ENCODE data around the gene SF3A1.

Gene SF3A1

GRCh38 chr22:30386608-30386959 is 29.9 kb upstream of the SF3A1 start:
- no peak for DNase-seq

DNA sequence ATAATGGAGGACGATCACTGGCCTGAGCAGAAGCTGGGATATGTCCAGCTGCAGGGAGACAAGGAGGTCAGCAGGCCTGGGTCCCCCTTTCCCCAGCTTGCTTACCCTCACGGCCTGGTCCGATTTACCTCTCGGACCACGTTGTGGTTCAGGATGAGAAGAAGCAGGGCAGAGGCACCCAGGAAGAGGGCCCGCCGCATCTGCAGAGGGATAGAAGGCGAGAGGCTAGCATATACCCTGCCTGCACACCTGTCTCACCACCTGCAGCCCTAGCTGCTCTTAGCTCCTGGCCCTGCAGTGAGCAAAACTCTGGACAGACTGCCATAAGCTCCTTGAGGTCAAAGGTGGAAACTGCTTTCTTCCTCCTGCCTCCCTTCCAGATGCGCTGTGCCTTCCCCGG is 29.2 kb upstream of the SF3A1 start:
- no peak for DNase-seq

DNA sequence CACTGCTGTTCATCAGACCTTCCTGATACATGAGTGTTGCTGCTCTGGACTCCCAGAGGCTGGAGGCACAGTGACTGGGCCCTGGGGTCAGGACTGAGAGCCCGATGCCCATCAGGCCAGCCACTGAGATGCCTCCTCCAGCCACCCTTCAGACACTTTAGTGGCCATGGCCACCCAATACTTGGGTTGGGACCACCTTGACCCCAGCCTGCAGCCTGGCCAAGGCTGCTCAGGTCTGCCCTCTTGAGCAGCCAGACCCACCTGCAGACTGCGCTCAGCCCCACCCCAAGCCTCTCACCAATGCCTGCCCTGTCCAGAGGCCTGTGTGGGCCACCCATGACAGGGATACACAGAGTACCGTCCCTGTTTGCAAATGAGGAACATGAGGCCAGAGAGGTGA is 26.4 kb upstream of the SF3A1 start:
- no peak for DNase-seq

- DNase-seq: no peak
These were observed 25.6 kb upstream of the SF3A1 start for GRCh38 chr22:30382340-30382739.

GRCh38 chr22:30381264-30381663 is 24.6 kb upstream of the SF3A1 start:
- no peak for DNase-seq

- no peak for DNase-seq
These were observed 23.3 kb upstream of the SF3A1 start for GRCh38 chr22:30380011-30380410.

DNA sequence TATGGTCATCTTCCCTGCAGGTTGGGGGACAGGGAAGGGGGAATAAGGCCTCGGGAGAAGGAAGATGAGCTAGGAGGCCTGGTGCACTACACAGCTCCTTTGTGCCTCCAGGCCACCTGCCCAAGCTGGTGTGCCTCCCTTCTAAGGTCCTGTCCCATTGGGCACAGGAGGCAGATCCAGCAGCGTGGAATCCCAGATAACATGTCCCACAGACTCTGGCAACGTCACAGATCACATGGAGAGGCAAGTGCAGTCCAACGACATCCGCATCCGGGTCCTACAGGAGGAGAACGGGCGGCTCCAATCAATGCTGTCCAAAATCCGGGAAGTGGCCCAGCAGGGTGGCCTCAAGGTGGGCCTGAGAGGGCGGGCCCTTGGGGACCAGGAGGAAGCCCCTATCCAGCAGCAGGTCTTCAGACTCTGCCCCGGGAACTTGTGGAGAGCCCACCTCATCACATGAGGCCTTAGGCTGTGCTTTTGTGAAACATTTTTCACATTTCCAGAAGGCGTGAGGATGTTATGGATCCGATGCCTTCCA is 18.7 kb upstream of the SF3A1 start:
- no peak for DNase-seq

DNA sequence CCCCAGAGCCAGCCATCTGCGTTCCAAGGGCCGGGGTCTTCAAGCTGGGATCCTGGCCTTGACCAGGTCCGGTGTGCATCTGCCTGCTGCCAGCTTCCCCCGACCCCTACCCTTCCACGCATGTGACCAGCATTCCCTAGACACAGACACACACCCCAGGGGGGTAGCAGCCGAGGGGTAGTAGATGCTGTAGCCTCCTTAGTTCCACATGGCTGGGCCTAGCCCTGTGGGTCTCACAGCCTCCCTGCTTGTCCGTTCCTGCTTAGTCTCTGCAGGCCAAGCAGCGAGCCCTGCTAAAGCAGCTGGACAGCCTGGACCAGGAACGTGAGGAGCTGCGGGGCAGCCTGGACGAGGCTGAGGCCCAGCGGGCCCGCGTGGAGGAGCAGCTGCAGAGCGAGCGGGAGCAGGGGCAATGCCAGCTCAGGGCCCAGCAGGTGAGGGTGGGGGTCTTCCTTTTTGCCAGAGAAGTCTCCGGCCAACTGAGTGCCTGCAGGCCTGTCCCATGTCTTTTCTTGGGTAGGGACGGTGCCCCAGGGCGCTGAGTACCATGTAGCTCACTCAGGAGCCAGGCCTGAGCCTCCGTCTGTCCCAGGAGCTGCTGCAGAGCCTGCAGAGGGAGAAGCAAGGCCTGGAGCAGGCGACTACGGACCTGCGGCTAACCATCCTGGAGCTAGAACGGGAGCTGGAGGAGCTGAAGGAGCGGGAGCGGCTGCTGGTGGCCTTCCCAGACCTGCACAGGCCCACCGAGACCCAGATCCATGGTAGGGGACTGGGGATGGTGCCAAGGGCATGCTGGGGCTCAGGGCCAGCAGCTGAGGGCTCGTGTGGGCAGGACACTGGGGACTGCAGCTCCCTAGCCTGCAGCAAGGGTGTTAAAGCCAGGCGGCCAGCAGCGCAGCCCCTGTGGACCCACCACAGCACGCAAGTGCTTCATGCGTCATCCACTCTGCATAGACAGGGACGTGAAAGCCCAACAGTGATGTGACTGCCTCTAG is 16.9 kb upstream of the SF3A1 start:
- no peak for DNase-seq

DNA sequence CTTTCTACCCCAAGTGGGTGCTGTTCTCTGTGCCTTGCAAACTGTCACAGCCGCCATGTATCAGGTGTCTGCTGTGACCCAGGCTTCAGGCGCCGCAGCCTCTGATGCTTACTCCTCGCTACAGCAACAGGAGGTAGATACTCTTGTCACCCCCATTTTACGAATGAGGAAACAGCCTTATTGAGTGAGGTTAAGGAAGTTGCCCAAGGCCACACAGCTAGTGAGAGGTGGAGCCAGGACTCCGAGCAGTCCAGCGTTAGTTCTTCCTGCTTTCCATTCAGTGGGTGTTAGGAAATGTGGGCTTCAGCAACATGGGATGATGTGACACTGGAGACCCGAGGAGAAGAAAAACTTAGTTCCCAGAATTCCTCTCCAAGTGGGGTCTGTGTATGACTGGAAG is 16.2 kb upstream of the SF3A1 start:
- DNase-seq: no peak

- no peak for DNase-seq
These were observed 15.3 kb upstream of the SF3A1 start for GRCh38 chr22:30371981-30372380.

DNA sequence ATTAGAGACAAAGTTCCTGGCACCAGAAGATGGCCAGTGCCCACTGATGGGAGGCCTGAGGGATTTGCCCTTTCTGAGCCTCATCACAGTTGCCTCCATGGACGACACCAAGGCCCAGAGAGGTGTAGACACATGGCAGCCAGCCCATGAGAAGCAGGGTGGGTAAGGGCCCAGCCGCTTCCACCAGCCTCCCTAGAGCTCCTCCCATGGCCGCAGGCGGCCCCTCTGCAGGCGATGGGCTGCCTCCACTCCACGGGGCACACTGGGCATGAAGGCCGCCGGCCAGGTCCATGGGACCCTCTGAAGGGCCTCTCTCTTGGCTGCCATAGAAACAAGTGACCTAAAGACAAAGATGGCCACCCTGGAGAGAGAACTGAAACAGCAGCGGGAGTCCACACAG is 14.6 kb upstream of the SF3A1 start:
- no peak for DNase-seq

- no peak for DNase-seq
These were observed 14.0 kb upstream of the SF3A1 start for GRCh38 chr22:30370641-30371230.

GRCh38 chr22:30368420-30368819 is 11.7 kb upstream of the SF3A1 start:
- DNase-seq: no peak

DNA sequence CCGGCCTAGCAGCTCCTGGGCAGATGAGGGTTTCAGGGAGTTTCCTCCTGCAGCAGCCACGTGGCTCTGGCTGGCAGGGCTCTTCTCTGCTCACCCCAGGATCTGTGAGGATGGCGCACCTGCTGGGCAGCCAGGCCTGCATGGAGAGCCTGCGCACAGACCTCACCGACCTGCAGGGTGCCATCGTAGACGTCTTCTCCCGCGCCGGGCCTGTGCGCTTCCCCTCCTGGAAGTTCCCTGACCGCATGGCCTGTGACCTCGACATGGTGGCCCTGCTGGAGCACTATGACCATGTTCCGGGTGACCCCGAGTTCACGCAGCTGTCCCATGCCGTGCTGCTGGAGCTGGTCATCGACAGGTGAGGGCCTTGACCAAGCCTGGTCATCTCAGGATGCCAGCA is 9.2 kb upstream of the SF3A1 start:
- no peak for DNase-seq

- DNase-seq: no peak
These were observed 6.1 kb upstream of the SF3A1 start for GRCh38 chr22:30362651-30363281.

DNA sequence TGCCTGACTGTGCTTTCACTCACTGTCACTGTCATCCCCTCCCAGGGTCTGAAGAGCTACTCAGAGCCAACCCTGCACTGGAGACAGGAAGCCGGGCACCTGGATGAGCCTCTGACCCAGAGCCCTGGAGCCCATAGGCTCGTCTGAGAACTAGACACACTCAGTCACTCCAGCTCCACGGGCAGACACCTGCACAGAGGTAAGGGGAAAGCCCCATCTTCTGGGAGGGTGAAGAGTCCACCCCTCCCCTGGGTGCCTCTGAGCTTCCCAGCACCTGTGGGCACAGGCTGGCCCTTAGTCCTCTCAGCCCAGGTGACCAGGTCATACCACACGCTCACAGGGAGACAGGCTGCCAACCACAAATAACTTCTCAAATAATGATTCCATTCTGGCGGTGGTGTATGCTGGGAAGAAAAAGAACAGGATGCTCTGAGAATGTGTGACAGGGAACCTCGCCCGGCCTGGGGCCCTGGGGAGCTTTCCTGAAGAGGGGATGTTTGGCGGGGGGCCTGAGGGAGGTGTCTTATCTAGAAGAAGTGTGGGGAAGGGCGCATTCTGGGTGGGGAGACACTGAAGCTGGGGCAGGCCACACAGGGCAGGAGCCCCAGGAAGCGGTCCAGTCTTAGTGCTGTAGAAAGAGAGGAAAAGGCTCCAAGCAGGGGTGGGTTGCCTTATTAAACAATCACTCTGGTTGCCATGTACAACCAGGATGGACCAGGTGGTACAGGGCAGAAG is 5.4 kb upstream of the SF3A1 start:
- no peak for DNase-seq

GRCh38 chr22:30358541-30358940 is 1.8 kb upstream of the SF3A1 start:
- DNase-seq: no peak

- DNase-seq: no peak
These were observed 1.0 kb upstream of the SF3A1 start for GRCh38 chr22:30357650-30358215.

GRCh38 chr22:30357236-30357570 is 509 bp upstream of the SF3A1 start:
- no peak for DNase-seq

DNA sequence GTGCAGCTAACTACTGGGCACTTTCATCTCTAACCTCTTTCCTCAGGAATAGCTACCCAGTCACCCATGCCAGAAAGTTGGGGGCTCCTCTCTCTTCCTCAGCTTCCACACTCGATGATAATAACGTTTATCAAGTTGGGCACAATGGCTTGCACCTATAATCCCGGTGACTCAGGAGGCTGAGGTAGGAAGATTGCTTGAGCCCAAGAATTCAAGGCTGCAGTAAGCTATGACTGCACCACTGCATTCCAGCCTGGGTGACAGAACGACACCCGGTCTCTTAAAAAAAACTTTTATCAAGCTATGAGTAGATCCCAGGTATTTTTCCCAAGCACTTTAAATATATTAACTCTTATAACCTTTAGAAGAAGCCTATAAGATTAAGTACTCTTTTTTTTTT is 2.0 kb downstream of the SF3A1 start:
- DNase-seq: no peak

DNA sequence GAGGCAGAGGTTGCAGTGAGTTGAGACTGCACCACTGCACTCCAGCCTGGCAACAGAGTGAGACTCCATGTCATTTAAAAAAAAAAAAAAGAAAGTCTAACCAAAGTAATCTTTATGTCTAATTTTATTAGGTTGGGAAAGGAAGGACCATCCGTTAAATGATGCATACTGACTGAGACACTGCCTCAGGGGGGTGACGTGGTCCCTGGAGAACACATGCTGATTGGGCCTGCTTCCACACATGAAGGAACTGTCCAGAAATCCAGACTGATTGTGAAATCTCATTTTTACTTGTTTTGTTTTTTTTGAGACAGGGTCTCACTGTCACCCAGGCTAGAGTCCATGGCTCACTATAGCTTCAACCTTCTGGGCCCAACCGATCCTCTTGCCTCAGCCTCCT is 5.5 kb downstream of the SF3A1 start:
- DNase-seq: no peak

- DNase-seq: no peak
These were observed 7.9 kb downstream of the SF3A1 start for GRCh38 chr22:30348809-30349208.

GRCh38 chr22:30348404-30348803 is 8.3 kb downstream of the SF3A1 start:
- DNase-seq: no peak
